Stimulated activated CD4-positive, alpha-beta T cell treated with anti-CD3 and anti-CD28 coated beads, Interleukin-12 subunit alpha, Interleukin-12 subunit beta, amount 100 ng/mL, for 24 hours (primary cell): ENCODE results near the gene CACNG4.
"Not testable (repeated sequence)": the region's sequence is repeated elsewhere in the genome, so short reads cannot be mapped to it uniquely, and the experiment has no call there.

ENCODE experiments used
- DNase-seq, 2 experiments: peaks; one replicate each; pipeline ENCODE4 v3.0.0-alpha.2; 2020; ENCODE audit warnings: low read depth in 2 of 2

CACNG4 gene

DNA sequence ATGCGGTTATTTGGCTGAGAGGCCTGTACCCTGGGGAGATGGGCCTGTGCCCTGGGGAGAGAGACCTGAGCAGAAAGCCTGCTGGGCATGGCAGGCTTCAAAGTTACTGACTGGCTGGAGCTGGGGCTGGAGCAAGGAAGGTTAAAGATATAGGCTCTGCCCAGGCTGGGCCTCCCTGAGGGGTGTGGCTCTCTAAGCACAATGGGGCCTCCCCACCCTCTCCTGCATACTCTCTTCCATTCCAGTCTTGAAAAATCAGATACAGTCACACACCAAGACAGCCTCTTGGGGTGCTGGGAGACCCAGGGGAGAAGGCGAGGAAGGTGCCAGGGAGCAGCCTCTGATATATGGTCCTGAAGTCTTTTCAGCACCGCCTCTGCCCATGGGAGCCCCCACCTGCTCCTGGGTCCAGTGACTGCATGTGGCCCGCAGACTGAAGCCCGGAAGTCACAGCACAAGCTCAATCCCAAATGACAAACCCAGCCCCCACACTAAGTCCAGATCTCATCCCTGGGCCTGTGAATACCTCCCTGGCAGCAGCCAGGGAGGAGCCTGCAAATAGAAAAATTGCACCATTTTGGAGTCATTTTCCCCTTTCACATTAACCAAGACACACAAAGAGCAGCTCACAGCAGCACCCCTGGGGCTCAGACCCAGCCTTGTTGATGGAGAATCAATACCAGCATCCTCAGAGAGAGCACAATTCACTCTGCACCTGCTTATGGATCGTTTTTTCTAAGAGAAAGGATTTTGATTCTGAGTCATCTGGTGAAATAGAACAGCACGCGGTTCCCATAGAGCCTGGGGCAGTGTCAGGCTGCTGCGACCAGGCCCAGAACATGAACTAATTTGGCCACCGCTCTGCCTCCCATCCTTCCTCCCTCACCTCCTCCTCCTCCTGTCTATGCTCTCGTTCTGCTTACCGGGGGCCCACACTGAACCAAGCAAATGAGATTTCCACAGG, 54.2 kb downstream of the CACNG4 start:
- DNase-seq: no peak

DNA sequence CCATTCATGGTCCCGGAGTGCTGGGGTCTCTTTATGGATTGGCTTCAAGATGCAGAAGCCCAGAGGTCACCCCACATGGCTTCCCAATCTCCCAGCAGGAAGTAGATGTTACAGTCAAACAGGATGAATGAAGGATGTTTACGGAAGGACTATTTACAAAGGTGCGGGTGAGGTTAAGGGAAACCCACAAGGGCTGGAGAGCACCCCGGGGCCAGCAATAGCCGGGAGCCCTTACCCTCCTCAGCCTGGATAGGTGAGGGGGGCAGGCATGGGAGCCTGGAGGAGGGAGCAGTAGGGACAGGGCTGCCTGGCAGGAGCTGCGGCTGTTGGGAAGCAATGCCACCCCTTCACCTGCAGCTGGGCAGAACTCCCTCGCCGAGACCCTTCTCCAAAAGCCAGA, 55.3 kb downstream of the CACNG4 start:
- no peak for DNase-seq

DNA sequence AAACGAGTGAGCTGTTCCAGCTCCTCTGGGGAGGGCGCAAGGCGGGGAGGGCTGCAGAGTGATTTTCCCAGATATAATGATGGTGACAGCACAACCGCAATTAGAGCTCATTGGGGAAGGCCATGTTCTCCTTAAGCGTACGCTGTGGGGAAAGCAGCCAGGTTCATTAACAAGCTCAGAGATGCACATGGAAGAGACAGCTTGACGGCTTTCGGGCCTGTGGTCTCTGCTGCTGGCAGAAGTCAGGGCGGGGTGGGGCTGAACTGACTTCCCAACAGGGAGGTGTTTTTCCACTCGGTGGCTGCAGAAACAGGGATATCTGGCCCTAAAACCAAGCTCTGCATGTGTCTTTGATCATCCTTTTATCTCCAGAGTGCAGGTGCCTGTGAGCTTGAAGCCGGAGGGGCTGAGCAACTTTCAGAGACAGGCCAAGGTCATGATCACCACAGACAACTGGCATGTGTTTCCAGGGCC, 55.8 kb downstream of the CACNG4 start:
- DNase-seq: no peak

DNA sequence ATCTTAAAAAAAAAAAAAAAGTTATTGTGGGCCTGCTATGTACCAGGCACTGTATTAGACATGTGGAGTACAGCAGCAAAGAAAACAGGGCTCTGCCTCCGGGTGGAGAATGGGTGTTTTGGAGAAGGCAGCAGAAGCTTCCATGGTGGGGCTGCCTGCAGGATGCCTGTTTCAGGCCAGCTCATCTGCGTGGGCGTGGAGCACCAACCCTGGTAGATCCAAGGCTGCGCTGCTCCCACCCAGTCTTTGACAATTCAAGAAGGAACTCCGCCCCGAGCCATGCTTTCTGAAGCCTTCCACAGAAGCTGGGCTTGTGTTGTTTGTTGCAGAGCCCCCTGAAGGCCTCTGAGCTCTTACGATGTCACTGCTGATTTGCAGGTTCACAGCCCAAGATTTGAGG, 56.7 kb downstream of the CACNG4 start:
- DNase-seq: no peak

DNA sequence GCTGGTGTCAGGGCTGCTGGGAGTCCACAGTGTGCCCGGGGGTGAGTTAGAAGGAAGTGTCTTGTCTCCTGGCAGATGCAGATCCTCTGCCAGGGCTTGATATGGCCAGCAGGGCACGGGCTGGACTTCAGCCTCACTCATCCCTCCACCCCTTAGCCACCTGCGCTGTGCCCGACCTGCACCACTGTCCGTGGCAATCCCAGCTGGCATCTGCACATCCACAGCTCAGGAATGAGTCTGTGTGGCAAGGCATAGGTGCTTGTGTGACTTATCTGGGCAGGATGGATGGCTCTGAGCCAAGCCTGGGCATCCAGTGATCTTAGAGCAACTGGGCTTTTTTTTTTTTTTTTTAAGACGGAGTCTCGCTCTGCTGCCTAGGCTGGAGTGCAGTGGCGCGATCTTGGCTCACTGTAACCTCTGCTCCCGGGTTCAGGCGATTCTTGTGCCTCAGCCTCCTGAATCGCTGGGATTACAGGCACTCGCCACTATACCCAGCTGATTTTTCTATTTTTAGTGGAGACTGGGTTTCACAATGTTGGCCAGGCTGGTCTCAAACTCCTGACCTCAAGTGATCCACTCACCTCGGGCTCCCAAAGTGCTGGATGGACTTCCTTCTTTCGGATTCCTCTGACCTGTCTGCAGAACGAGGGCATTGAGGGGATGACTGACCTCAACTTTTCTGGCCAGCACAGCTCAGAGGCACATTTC, 57.4 kb downstream of the CACNG4 start:
- DNase-seq: no peak

DNA sequence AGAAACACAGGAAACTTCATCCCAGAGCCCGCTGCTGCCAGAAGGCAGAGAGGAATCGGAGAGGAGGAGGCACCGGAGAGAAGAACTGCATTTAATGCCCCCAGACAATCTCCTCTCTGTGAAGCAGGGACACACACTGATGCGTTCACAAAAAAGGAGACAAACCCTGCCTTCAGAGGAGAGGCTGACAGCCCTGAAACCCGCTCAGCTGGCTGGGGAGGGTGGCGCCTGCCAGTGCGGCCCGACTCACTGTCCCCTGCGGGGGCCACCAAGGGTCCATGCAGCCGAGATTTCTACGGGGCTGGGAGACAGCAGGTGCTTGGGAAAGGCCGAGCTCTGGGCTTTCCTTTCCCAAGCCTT, 57.9 kb downstream of the CACNG4 start:
- DNase-seq: no peak

DNA sequence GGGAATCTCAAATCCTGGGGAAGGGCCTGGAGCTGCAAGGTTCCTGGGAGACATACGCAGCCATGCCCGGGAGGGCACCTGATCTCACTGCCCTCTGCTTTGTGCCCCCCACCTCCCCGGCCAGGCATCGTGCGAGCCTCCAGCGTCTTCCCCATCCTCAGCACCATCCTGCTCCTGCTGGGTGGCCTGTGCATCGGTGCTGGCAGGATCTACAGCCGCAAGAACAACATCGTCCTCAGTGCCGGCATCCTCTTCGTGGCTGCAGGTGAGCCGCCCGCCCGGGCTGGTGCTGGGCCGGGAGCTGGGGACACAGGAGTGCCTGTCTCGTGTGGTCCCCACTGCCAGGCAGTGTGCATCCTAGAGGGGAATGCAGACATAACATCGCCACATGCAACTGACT, 60.2 kb downstream of the CACNG4 start:
- no peak for DNase-seq

DNA sequence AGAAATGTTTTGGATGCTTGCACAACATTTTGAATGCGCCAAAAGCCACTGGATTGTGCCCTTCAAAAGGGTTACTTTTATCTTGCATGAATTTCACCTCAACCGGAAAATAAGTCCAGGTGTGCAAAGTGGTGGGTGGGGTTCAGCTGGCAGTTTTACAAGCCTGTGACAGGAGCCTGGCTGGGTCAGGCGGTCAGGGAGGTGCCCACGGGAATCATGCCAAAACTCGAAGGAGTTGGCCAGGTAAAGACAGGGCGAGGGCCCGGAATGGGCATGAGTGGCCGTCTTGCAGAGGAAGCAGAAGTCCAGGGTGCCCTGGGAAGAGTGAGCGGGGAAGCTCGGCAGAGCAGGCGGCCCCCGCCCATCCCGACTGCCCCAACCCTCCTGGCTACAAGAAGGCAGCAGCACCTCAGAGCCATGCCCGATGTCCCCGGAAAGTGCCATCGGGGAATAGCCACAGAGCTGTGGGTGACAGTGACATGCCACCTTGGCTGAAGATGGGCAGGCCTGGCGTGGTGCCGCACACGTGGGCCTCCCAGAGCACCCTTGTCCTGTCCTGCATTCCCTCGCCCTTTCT, 60.8 kb downstream of the CACNG4 start:
- DNase-seq: no peak

DNA sequence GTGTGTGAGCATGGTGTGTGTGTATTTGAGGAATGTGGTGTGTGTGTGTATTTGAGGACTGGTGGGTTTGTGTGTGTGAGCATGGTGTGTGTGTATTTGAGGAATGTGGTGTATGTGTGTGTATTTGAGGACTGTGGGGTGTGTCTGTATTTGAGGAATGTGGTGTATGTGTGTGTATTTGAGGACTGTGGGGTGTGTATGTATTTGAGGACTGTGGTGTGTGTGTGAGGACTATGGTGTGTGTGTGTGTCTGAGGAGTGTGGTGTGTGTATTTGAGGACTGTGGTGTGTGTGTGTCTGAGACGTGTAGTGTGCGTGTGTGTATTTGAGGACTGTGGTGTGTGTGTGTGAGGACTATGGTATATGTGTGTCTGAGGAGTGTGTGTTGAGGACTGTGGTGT, 61.8 kb downstream of the CACNG4 start:
- DNase-seq: no peak

DNA sequence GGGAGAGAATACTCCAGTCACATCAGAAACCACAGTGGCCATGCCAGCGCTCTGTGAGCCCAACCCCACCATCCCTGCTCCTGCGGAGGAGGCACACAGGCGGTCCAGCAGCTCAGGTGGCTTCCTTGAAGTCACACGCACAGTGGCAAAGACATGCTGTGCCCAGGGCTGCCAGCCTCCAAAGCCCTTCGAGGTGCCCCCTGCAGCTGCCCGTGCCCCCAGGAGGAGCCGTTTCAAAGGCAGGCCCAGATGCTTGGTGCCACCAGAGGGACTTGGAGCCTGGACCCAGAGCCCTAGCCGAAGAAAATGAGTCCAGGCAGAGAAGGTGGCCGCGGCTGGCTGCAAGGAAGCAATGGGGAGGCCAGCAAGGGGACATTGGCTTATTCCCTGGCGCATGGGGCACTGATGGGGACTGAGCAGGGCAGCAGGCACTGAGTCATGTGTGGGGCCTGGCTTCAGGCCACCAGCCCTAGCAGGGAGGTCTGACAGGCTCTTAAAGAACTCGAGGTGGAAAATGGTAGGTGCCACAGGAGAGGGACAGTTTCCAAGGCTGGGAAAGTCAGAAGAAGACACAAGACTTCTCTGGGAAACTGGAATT, 62.6 kb downstream of the CACNG4 start:
- DNase-seq: no peak

DNA sequence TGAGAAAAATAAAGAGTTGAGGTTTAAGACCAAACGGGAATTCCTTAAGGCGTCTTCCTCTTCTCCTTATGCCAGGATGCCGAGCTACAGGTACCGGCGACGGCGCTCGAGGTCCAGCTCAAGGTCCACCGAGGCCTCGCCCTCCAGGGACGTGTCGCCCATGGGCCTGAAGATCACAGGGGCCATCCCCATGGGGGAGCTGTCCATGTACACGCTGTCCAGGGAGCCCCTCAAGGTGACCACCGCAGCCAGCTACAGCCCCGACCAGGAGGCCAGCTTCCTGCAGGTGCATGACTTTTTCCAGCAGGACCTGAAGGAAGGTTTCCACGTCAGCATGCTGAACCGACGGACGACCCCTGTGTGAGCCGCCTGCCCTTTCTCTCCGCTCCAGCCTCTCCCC, 66.1 kb downstream of the CACNG4 start:
- DNase-seq: no peak

DNA sequence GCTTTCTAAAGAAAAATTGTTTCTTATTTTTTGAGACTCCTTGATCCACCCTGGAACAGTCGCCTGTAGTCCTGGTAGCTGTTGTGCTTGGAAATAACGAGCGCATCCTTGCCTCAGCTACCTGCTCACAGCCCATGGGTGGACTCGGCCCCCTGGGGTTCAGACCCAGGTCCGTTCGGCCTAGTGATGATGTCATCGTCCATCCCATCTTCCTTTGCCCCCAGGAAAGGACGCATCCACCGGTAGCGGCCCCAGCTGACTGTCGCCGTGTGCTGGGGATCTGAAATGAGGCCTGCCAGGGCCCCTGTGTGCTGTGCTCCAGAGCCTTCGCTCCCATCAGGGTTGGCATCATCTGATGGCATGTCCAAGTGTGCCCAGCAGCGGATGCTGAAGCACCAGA, 67.9 kb downstream of the CACNG4 start:
- DNase-seq: no peak

DNA sequence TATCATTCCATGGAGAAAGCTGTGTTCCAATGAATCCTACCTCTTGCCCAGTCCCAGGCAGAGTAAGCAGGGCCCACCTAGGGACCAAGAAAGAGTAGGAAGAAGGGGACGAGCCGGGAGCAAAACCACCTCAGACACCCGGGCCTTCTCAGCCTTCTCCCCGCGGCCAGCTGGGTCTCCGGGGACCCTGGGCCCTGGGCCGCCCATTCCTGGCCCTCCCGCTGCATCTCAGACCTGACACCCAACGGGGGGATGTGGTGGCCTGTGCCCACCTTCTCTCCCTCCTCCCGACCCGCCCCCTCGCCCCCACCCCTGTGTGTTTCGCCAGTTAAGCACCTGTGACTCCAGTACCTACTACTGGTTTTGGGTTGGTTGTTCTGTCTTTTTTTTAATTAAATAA, 68.5 kb downstream of the CACNG4 start:
- DNase-seq: no peak

DNA sequence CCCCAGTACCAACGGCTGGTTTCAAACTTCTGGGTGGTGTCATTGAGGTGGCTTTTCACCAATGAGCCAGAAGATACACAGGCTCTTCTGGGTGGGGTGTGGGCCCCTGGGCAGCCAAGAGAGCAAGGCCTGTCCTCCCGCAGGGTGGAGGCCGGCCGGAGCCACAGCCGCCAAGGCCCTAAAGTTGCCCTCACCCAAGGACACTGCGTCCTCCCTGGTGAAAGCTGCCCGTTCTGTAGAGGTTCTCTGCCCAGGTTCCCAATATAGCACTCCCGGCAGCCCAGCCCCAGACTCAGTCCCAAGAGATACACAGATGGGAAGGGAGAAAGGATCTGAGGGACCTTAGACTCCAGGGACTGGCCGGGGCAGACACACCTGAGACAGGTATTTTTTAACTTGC, 69.1 kb downstream of the CACNG4 start:
- DNase-seq: no peak

DNA sequence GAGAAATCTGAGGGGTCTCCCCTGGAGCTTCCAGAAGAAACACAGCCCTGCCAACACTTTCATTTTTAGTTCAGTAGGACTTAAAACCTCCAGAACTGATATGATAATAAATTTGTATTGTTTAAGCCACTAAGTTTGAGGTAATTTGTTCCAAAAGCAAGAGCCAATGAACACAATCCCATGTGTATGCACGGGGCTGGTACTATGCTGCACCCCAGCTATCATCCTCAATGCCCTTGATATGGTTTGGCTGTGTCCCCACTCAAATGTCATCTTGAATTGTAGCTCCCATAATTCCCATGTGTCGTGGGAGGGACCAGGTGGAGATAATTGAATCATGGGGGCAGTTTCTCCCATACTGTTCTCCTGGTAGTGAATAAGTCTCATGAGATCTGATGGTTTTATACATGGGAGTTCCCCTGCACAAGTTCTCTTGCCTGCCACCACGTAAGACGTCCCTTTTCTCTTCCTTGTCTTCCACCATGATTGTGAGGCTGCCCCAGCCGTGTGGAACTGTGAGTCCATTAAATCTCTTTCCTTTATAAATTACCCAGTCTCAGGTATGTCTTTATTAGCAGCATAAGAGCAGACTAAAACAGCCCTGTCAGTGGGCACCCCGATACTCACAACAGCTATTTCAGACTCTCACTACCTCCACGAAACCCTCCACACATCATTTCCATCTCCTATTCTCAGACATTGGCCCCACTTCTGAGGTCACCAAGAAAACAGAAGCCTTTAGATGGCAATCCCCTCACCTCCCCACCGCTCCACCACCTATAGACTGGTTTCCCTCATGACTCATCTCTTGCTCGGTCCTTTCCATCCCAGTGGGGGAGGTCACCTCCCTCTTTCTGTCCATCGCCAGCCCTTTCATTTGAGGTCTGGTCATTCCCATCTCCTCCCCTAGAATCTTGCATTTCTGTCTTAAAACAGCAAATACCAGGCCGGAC, 70.9 kb downstream of the CACNG4 start:
- DNase-seq: no peak

DNA sequence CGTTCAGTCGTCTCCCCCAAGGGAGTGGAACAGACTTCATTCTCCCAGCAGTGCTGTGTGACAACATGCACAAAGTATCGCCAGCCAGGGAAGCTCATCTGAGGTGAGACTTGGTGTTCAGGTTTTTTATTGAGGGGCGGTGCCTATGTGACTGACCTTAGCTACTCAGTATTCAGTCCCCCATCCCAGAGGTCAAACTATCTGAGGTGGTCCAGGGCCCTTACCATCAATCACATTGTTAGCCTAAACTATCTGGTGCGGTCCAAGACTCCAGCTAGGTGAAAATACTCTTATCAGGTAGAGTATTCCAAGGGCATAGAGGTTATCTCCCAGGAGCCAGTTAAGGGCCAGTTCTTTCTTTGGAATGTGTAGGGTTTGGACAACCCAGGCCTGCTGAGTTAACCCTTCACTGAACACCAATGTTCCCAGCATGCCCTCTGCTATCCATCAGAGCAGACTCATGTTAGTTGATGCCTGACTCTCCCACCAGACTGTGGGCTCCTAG, 74.4 kb downstream of the CACNG4 start:
- no peak for DNase-seq

DNA sequence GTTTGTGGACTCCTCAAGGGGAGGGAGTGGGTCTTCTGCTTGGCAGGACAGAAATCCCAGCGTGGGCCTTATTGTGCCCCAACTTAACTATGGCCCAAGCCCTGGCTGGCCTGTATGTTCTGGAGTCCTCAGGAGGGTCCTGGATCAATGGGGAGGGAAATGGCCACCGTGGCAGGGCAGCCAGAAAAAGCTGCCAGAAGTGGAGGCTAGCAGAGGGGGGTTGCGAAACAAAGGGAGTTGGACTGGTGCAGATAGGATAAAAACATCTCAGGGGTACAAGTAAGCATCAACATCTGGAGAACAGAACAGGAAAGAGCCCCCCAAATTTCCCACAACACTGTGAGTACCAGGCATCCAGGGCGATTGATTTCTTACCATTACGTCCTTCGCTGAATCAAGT, 76.1 kb downstream of the CACNG4 start:
- DNase-seq: no peak

DNA sequence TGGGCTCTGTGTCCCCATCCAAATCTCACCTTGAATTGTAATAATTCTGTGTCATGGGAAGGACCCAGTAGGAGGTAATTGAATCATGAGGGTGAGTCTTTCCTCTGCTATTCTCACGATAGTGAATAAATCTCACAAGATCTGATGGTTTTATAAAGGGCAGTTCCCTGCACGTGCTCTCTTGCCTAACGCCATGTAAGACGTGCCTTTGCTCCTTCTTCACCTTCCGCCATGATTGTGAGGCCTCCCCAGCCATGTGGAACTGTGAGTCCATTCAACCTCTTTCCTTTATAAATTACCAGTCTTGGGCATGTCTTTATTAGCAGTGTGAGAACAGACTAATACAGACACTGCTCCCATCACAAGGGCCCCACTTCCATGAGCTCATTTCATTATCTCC, 76.6 kb downstream of the CACNG4 start:
- not testable (repeated sequence) for DNase-seq

DNA sequence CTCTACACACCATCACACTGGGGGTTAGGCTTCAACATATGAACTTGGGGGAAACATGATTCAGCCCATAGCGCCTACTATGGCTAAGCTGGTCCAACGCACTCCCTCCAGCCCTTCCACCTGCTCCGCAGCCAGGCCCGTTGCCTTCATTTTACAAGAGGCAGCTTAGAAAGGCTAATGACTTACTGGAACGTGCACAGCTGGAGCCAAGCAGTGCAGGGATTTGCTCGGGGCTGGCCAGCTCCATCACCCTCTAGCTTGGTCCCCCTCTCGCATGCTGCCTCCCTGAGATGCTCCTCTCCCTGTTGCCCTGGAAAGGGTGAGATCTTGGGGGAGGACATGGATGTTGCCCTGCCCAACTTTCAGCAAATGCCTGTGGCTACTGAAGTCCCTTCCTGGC, 77.0 kb downstream of the CACNG4 start:
- no peak for DNase-seq

DNA sequence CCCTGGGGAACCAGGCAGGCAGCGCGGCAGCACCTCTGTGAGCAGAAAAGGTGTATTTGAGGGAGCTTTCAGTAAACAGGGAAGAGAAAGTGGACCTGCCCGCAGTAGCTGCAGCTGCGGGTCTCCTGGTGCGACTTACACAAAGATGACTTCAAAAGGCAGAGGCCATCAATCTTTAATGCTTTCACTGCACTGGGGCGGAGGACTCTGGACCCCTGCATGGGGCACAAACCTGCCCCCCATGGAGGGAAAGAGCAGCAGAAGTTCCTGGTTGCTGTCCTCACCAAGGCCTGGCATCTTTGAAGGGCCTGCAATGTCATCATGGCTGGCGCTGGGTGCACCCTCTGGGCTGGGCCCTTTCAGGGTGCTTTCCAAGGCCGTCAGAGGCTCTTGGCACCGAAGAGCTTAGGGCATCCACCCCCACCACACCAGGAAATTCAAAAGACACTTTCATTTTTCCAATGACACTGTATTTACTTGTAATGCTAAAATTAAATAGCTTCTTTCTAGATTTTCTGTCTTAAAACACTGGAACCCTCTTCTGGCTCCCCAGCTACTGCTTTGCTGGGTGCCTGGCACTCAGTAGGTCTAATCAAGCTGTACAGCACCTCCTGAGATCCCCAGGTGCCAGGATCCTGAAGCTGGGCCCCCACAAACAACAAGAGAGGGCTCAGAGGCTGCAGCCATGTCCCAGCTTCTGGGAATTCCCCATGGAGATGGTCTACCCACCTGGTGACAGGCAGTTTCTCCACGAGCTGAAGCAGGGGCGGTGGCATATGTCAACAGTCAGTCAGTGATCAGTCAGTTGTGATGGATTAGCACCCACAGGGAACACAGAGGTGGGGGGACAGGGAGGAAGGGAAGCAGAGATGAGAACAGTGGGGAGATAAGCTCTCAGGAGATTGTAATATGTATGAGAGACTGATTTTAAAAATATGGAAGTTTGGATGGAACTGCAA, 77.7 kb downstream of the CACNG4 start:
- no peak for DNase-seq
